ENCODE results near the gene ATXN1.

- no peak for TF ChIP-seq HDAC2 (IDR thresholded peaks at IDR 0.05)
- TF ChIP-seq CEBPB (IDR thresholded peaks at IDR 0.05): no peak
- TF ChIP-seq RFX5 (IDR thresholded peaks at IDR 0.05): no peak
- TF ChIP-seq CTCF (IDR thresholded peaks at IDR 0.05): no peak
- TF ChIP-seq MAX (IDR thresholded peaks at IDR 0.05): no peak
- TF ChIP-seq POLR2AphosphoS2 (conservative IDR thresholded peaks at IDR 0.05; ENCODE audit: low read length): no peak
- no peak for TF ChIP-seq MYC (IDR thresholded peaks at IDR 0.05; ENCODE audit: borderline replicate concordance, low read length)
- TF ChIP-seq HOXB13 (CRISPR knock-in tag; IDR thresholded peaks at IDR 0.05; ENCODE audit: low read depth): no peak
- no peak for TF ChIP-seq MAZ (IDR thresholded peaks at IDR 0.05; ENCODE audit: borderline replicate concordance, low read depth, low read length)
- no peak for TF ChIP-seq RAD21 (conservative IDR thresholded peaks at IDR 0.05 in 1 of 2, IDR thresholded peaks at IDR 0.05 in 1 of 2)
- no peak for TF ChIP-seq POLR2A (IDR thresholded peaks at IDR 0.05; ENCODE audit: low read length)
These were observed 136.5 kb downstream of the ATXN1 start for GRCh38 chr6:16624636-16625290.
